ENCODE results near the gene CDKN2C.

The CDKN2C gene

DNA sequence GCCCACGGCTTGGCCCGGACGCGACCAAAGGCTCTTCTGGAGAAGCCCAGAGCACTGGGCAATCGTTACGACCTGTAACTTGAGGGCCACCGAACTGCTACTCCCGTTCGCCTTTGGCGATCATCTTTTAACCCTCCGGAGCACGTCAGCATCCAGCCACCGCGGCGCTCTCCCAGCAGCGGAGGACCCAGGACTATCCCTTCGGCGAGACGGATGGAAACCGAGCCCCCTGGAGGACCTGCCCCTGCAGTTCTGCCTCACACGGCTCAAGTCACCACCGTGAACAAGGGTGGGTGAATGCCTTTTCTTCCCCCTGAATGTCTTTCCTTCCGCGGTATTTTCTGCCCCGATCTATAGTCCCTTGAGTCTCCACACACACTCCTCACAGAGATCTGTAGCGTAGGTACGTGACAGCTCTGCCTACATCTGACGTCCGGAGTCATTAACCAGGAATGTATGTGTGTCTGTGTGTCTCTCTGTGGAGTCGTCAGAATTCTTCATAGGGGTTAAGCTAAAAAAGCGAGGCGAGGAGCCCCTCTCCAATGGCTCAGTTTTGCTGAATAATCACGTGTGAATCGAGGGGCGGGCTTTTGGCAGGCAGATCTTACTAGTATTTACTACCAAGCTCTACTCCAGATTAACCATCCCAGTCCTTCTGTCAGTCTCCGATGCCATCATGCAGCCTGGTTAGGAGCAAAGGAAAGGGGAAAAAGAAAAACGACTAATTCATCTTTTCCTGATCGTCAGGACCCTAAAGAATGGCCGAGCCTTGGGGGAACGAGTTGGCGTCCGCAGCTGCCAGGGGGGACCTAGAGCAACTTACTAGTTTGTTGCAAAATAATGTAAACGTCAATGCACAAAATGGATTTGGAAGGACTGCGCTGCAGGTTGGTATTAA lies at the start of gene CDKN2C (continued):
- TF ChIP-seq CTCF (tag by site-specific recombination; IDR thresholded peaks at IDR 0.05) = peak; percentile 74
- no peak for TF ChIP-seq ZBTB1 (tag by site-specific recombination; IDR thresholded peaks at IDR 0.05)
- TF ChIP-seq ZNF174 (tag by site-specific recombination; IDR thresholded peaks at IDR 0.05) = no peak
- TF ChIP-seq GLIS1 (tag by site-specific recombination; IDR thresholded peaks at IDR 0.05) = peak; percentile 60
- peak; percentile 44 for TF ChIP-seq SP3 (tag by site-specific recombination; IDR thresholded peaks at IDR 0.05)
- TF ChIP-seq ZNF629 (tag by site-specific recombination; IDR thresholded peaks at IDR 0.05) = peak; percentile 94
- no peak for TF ChIP-seq ZNF544 (tag by site-specific recombination; IDR thresholded peaks at IDR 0.05)
- peak; percentile 29; the same call in 1 of the 2 replicates for TF ChIP-seq KLF9 (tag by site-specific recombination; IDR thresholded peaks at IDR 0.05; ENCODE audit: low read depth)
- TF ChIP-seq ZNF366 (tag by site-specific recombination; conservative IDR thresholded peaks at IDR 0.05) = peak; percentile 83
- peak; percentile 20; the same call in 1 of the 2 replicates for TF ChIP-seq ZNF664 (tag by site-specific recombination; IDR thresholded peaks at IDR 0.05)
- TF ChIP-seq TRIM28 (IDR thresholded peaks at IDR 0.05; ENCODE audit: borderline replicate concordance, low read length) = peak; percentile 82
- no peak for TF ChIP-seq ZNF404 (tag by site-specific recombination; IDR thresholded peaks at IDR 0.05)
- TF ChIP-seq ZBTB21 (tag by site-specific recombination; IDR thresholded peaks at IDR 0.05) = peak; percentile 58; the same call in 1 of the 2 replicates
- TF ChIP-seq ZBTB6 (tag by site-specific recombination; IDR thresholded peaks at IDR 0.05) = no peak
- TF ChIP-seq SP2 (tag by site-specific recombination; IDR thresholded peaks at IDR 0.05) = peak; percentile 56; the same call in 1 of the 2 replicates
- TF ChIP-seq, protein P1, sequence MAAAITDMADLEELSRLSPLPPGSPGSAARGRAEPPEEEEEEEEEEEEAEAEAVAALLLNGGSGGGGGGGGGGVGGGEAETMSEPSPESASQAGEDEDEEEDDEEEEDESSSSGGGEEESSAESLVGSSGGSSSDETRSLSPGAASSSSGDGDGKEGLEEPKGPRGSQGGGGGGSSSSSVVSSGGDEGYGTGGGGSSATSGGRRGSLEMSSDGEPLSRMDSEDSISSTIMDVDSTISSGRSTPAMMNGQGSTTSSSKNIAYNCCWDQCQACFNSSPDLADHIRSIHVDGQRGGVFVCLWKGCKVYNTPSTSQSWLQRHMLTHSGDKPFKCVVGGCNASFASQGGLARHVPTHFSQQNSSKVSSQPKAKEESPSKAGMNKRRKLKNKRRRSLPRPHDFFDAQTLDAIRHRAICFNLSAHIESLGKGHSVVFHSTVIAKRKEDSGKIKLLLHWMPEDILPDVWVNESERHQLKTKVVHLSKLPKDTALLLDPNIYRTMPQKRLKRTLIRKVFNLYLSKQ (tag by site-specific recombination; IDR thresholded peaks at IDR 0.05; ENCODE audit: borderline replicate concordance) = no peak
- TF ChIP-seq ZBTB26 (tag by site-specific recombination; optimal IDR thresholded peaks at IDR 0.05) = peak; percentile 59
- TF ChIP-seq KLF10 (tag by site-specific recombination; IDR thresholded peaks at IDR 0.05) = peak; percentile 90
- TF ChIP-seq ZBTB17 (tag by site-specific recombination; IDR thresholded peaks at IDR 0.05) = peak; percentile 94
- TF ChIP-seq INSM2 (tag by site-specific recombination; IDR thresholded peaks at IDR 0.05) = 0 out of 2 replicates have a peak, but pooled peaks have one; percentile 48
- peak; percentile 65 for TF ChIP-seq ZNF335 (tag by site-specific recombination; conservative IDR thresholded peaks at IDR 0.05)
- TF ChIP-seq ZIC2 (tag by site-specific recombination; IDR thresholded peaks at IDR 0.05) = peak; percentile 16; the same call in 1 of the 2 replicates
- peak; percentile 69 for TF ChIP-seq ZBTB20 (tag by site-specific recombination; IDR thresholded peaks at IDR 0.05)
- TF ChIP-seq ZNF707 (tag by site-specific recombination; IDR thresholded peaks at IDR 0.05) = no peak
- TF ChIP-seq, protein P2, sequence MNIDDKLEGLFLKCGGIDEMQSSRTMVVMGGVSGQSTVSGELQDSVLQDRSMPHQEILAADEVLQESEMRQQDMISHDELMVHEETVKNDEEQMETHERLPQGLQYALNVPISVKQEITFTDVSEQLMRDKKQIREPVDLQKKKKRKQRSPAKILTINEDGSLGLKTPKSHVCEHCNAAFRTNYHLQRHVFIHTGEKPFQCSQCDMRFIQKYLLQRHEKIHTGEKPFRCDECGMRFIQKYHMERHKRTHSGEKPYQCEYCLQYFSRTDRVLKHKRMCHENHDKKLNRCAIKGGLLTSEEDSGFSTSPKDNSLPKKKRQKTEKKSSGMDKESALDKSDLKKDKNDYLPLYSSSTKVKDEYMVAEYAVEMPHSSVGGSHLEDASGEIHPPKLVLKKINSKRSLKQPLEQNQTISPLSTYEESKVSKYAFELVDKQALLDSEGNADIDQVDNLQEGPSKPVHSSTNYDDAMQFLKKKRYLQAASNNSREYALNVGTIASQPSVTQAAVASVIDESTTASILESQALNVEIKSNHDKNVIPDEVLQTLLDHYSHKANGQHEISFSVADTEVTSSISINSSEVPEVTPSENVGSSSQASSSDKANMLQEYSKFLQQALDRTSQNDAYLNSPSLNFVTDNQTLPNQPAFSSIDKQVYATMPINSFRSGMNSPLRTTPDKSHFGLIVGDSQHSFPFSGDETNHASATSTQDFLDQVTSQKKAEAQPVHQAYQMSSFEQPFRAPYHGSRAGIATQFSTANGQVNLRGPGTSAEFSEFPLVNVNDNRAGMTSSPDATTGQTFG (tag by site-specific recombination; IDR thresholded peaks at IDR 0.05; ENCODE audit: borderline replicate concordance) = no peak
- peak; percentile 65 for TF ChIP-seq GLIS2 (tag by site-specific recombination; IDR thresholded peaks at IDR 0.05)
- no peak for TF ChIP-seq ZNF354C (tag by site-specific recombination; IDR thresholded peaks at IDR 0.05; ENCODE audit: borderline replicate concordance, low read depth)
- TF ChIP-seq SCRT2 (tag by site-specific recombination; IDR thresholded peaks at IDR 0.05) = no peak
- TF ChIP-seq KLF16 (tag by site-specific recombination; IDR thresholded peaks at IDR 0.05) = 0 out of 2 replicates have a peak, but pooled peaks have one; percentile 9
- peak; percentile 47; the same call in 1 of the 2 replicates for TF ChIP-seq ZNF324 (tag by site-specific recombination; IDR thresholded peaks at IDR 0.05)
- TF ChIP-seq ZEB2 (tag by site-specific recombination; IDR thresholded peaks at IDR 0.05) = peak; percentile 89

Measured in HEK293 (cell line).